ENCODE data around the gene MBNL2.

Gene MBNL2

DNA sequence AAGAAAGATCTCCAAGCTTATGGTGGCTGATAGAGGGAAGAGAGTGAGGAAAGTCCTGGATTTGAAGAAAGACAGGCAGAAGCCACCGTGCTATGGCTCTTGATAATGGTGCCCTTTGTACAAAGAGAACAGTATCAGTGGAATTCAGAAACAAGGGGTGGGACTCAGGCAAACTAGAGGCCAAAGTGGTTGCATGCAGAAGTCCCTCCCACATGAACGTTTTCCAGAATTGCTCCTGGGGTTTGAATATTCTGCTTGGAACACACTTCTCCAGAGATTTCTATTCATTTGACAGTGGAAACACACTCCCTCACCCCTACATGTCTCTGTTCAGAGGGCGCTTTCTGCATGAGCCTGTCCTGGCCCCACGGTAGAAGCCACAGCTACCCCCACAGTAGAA is 10.1 kb upstream of the MBNL2 start:
- no peak for DNase-seq

DNA sequence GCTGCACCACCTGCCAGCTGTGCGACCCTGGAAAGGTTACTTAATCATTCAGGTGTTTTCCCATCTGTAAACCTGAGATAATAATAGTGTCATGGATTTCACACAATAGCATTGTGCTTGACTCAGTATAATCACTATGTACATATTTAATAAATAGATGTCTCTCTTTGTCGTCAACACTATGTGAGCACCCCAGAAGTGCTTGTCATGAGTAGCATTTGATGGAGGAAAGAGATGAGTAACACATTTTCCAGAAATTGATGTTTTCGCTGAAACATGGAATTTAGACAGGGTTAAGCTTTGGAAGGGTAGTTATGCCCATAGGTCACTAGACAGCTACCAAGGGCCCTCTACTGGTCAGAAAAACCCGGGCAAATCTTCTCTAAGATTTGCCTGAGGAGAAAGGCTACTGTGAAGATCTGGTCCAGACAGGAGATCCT is 9.5 kb upstream of the MBNL2 start:
- no peak for DNase-seq

DNA sequence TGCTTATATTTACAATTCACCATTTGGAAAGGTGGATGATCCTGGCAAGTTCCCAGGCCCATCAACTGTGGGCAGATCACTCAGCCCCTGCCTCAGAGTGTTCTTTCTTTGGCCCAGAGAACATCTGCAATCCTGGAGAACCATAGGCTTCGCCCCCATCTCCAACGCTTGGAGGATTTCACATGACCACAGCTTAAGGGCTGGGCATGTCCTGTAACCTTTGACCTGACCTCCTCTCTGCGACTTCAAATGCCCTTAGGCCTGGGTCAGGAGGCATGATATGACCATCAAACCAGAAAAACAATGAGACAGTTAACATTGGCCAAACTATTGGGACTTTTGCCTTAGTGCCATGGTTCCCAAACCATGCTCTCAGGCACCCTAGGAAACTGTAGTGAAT is 7.2 kb upstream of the MBNL2 start:
- no peak for DNase-seq

DNA sequence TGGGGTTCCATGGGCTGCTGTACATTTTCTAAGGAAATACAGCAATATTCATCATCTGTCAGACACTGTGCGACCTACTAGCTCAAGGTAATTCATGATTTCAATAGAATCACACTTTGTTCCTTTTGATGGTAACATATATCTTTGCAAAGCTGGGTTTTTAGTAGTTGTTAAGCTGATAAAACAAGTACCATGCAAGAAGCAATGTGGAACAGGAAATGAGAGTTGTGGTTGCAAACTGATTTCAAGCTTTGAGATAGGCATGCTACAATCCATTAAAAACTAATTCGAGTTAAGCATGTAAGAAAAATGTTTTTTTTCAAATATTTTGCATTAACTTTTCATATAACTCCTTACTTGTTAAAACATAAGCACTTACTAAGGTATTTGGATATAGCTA is 6.8 kb upstream of the MBNL2 start:
- no peak for DNase-seq

DNA sequence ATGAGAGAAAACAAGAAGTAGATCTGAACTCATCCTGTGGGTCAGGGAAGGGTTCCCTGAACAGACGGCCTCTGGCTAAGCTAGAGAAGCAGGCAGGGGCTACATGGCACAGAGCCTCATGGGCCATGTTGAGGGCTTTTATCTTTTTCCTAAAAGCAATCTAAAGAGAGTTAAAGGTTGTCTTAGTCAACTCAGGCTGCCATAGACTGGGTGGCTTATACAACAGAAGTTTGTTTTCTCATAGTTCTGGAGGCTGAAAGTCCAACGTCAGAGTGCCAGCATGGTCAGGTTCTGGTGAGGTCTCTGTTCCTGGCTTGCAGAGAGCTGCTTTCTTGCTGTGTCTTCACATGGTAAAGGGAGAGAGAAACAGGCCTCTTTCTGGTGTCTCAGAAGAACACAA is 2.9 kb upstream of the MBNL2 start:
- no peak for DNase-seq

DNA sequence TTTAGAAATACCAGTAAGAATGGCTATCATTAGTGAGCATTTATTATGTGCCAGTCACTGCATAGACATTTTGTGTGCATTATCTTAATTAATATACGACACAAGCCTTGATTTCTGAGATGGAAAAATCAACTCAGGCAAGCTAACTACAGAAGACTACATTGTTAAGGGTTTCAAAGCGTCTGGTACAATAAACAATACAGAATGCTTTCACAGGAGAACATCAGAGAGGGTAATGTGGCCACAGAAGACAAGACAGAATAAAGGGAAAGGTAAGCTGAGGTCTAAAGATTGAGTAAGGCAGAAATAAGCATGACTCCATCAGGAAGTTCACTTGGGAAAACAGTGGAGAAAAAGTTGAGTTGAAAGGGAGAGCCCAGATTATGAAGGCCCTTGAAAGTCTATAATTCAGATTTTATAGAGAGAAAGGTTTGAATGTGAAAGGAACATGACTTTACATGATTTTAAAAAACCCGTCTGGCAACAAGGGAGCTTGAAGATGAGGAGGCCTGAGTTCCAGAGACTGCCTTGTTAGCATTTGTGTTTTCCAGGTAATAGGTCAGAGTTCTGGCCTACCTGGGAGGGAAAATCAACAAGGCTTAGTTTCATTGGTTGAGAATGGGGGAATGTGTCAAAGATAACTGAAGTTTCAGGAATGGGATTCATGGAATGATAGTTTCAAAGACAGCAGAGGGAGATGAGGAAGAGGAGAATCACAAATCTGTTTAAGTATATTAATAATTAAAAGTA is 1.8 kb upstream of the MBNL2 start:
- no peak for DNase-seq

DNA sequence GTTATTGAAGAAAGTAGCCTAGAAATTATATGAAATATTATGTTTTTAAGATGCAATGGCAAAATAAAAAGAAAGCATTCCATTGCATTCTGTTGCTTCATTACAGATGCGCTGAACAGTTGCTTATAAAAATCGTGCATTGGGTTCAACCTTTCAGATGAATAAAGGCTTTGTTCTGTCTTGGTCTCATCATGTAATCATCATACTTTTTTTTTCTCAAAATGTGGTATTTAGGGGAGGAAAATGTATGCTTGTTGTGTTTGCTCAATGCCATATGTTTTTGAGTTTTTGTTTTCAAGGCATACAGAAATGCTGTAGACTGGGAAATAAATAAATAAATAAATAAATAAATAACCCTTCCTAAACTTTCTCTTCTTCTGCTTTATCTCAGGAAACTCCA is 1.1 kb upstream of the MBNL2 start:
- no peak for DNase-seq

DNA sequence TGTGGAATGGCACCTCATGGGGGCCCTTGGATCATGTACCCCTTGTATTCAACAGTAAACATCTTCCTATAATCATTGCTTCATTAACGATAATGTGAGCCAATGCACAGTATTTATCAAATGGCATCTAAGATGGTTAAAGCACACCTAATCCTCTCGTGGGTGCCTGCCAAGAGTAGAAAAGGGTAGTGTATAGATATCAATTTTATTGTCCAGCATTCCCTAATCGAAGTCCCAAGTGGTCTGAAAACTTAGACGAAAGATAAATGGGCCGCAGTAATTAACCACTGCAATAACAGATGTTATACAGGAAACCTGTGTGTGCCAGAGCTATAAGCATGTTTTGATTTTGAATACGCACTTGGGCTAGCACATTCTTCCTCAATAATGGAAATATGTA is 667 bp upstream of the MBNL2 start:
- DNase-seq, result no peak

DNA sequence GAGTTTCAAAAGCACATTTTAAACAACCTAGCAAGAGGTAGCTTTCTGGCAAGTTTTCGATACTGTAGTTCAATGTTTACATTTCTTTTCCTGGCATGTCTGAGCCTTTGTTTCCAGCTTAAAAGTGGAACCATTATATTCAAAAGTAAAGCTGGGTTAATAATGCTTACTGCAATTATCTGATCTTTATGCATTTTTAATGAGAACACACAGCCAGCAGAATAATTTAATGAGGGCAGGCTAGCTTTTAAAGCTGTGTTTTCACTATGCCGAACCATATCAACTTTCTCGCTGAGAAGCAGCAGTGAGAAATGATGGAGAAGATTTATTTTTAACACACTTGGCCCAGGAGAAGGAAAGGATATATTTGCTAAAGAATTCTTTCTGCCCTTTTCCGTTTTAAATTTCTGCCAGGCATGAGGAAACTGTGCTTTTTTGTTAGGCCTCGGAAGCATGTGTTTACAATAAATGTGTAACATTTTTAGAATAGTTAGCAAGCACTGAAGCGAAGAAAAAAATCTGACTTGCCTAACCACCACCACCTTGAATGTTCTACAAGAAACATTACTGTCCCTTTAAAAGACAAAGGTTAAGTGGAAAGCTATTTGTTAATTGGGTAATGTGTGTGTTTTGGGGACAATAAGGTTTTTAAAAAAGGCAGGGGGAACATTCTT is 1.0 kb downstream of the MBNL2 start:
- no peak for DNase-seq

DNA sequence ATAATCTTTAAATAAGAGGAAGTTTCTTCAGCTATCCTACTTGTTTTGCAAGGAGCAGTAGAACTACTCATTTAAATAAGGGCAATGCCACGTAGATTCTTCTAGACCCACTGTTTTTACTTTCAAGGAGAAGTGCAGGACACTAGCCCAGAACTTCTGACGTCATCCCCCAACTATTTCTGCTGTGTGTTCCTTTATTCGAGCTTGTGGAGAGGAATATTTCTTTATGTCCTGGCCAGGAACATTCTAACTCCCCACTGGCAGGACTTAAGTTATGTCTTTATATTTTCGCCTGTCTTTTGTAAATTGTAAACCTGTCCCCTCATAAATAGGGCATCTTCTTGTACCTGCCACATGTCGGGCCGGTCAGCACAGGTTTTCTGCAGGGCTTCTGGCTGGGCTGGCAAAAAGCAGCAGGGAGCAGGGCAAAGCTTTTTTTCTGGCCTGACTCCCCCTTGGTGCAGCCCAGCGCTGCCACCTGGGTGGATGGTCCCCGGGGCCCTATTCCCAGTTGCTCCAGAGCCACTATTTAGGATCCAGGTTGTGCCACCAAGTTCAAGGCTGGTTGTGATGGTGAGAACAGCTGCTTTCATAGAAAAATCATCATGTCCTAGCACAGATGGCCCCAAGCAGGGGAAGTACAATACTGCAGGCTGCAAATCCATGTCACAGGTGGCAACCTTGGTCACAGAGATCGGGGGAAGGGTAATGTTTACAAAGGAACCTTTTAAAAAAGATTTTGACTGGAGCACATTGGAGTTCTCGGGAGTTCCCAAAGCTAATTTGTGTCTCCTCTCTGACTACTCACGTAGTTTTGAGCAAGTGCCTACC is 1.8 kb downstream of the MBNL2 start:
- DNase-seq, result peak; percentile 82

DNA sequence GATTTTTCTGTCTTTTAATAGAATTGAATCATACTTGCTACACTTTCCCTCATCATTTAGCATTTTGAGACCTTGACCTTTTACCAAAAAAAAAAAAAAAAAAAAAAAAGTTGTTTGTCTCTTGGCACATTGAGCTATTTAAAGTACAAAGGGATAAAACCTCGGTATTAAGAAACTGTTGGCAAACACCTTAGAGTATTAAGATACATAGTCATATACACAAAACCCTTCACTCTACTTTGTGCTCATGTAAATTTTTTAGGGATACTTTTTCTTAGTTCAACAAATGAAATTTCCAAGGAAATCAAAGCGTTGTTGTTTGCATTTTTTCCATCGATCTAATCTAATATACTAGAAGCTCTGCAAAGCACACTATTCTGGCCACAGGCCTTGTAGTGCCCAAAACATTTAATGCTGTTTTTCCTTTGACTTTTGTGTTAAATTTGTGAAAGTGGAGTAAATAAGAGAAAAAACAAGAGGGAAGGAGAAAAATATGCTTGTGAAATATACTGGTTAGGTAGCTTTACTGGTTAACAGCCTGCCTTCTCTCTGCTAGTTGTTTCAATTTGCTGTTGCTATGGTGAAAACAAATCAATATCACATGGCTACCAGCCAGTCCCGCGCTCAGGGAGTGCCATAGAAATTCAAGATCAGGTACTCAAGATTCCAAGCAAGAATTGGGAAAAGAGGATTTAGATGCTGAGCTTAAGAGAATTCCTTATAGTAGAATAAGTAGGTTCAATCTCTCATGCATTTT is 2.6 kb downstream of the MBNL2 start:
- DNase-seq, result no peak

DNA sequence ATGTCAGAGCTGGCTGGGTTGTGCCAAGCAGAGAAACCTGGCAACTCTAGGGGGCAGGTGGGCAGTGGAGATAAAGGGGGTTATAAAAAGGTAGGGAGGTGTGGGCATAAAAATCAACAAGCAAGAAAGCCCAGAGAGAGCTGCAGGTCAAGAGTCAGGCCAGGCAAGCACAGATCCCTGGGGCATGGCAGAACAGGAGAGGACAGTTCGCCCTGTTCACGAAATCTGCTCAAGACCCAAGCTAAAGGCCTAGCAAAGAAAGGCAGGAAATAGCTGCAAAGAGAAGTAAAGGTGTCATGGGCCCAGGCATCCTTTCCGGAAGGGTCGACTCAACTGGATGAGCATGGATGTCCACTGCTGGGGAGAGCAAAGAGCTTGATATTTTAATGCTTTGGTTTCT is 3.4 kb downstream of the MBNL2 start:
- no peak for DNase-seq

DNA sequence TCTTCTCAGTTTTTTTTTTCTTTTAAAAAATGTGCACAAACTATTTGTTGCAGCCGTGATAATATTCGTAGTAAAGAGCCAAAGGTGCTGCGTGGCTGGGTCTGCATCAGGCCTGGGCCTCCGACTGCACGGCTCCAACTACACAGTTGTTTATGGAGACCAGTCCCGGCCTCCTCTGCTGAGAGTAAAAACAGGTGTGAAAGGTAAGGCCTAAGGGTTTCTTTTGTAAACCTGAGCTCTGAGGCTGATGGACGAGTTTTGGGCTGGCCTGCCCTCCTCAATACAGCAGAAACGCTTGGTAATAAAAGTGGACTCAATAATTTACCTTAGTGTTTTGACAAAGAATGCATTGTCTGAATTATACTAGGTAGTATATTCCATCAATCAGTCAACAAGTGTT is 3.9 kb downstream of the MBNL2 start:
- no peak for DNase-seq

DNA sequence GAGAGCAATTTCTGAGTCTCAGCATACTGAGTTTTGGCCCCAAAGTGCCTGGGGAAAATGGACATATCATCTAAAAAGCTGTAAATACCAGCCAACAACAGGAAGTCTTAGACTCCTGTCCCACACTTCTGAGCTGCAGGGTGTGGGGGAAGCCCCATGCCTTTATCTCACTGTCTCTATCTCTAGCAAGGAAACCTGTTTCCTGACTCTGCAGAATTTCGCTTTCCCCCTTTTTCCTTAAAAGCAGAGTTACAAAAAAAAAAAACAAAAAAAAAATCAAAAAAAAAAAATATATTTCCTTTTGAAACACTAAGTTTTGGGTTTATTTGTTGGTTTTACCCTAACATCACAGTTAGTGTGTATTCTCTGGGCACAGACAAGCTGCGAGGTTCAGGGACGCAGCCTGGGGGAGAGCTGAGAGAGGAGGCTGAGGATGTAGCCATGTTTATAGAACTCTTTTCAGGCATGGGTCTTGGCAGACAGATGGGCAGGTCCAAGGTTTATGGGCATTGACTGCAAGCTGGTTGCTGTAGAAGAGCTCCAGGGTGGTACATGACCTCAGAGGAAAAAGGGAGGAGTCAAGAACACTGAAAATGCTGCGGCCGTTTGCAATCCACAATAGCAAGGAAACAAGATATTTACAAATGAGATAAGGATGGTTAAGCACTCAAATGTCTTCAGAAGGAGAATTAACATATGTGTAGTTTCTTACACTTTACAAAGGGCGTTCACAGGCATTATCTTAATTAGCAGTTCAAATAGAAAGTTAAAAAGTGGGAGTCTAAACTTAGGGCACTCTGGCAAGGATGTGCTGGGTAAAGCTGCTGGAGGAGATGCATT is 4.9 kb downstream of the MBNL2 start:
- DNase-seq, result no peak

DNA sequence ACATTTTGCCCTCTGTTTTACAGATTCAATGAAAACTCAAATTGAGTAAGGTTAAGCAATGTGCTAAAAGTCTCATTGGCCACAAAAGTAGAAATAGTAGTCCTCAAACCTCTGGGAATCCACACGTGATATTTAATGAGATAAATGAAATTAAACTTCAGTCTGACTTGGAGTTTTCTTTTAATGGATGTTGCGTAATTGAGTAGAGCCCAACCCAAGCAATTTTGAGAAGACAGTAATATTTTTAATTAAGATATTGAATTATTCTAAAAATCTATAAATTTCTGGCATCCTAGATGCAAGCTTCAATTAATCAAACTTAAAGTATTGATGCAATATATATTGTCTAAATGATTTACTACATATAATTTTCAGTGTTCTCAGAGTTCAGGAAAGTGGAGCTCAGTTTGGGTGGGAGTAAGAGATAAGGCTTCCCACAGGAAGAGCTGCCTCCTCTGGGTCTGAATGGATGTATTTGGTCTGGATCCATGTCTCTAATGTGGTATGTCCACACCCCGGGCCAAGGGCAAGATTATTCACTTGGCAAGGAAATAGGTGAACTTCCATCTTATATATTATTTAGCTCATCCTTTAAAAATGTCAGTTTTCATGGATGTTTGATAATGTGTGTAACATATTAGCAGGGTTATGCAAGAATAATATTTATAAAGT is 6.9 kb downstream of the MBNL2 start:
- no peak for DNase-seq

DNA sequence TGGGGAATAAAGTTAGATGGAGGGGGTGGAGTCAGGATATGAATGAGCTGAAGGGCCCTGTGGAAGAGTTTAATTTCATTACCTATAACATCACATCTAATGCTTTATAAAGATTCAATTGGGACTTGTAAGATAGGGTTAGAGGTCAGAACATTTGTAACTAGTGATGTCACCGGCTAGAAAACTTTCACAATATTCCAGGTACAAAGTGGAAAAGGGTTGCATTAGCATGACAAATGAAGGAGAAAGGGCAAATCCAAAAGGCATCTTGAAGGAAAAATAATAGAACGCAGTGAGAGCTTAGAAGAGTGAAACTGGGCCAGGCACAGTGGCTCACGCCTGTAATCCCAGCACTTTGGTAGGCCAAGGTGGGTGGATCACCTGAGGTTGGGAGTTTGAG is 7.6 kb downstream of the MBNL2 start:
- no peak for DNase-seq

DNA sequence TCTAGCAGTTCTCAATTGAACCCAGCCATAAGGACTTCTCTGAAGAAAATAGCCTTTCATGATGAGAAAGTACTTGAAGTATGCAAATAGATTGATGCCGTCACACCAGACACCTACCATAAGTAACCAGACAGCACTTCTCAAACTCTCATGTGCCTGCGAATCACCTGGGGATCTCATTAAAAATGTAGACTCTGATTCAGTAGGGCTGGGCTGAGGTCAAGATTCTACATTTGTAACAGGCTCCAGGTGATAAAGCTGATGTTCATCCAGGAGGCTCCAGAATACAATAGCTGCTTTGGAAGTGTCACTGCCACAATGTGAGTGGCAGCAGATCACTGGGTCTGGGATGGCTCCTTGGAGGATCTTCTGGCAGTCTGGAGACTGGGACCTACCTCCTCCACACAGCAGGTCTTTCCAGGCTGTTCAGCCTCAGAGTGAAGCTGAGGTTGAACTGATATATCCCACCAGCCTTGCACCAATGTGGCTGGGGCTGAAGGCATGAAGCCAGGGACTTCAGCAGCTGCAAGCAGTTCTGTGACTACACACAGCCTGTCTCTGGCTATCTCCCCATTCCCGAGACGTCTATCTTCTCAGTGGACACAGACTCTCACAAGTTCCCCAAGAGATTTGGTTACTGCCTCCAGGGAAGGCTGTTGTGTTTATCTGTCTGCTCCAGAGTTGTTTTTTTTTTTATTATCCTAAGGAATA is 9.1 kb downstream of the MBNL2 start:
- no peak for DNase-seq

DNA sequence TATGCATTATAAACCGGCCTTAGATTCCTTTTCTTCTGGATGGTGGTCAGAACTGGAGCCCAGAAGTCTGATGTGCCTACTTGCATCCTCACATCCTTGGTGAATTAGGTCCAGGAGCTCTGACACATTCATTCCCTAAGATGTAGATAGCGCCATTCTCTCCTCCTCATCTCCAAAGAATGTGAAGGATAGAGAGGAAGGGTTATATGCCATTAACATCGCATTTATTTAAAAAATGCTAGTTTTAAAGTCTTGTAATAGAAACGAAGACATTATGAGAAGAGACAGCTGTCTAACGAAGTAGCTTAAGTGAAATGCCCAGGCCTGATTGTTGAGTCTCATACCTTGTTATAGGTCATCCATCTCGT is 9.7 kb downstream of the MBNL2 start:
- DNase-seq, result no peak

DNA sequence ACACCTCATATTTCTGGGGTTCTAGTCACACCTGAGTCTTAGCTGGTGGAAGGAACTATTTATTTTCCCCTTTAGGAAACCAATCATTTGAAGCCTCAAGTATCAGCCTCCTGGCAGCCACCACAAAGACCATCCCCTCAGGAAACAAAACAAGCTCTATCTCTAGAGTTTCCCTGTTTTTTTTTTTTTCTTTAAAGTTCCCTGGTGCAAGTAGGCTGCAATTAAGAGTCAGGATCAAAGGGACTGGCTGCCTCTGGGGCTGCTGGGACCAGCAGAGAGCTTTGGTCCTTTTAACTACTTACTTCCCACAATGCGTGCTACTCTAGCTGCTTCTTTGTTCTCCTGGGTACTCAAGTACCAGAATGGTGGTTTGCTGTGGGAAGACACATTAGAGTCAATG is 11.4 kb downstream of the MBNL2 start:
- no peak for DNase-seq

DNA sequence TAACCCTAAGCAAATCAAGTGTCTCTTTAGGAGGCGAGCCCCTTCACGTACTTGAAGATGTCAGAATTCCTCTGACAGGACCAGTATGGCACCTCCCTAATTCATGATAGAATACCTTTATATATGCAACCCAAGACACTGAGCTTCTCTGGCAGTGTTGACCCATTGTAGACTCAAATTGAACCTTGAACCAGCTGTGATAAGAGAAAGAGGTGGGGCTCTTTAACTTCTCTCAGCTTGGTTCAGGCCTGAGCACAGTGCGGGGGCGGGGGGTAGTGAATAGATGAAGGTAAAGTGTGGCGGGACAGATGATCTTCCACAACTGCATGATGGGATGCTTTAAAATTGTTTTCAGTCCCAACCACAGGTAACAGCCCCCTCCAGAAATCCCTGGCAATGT is 12.1 kb downstream of the MBNL2 start:
- no peak for DNase-seq

DNA sequence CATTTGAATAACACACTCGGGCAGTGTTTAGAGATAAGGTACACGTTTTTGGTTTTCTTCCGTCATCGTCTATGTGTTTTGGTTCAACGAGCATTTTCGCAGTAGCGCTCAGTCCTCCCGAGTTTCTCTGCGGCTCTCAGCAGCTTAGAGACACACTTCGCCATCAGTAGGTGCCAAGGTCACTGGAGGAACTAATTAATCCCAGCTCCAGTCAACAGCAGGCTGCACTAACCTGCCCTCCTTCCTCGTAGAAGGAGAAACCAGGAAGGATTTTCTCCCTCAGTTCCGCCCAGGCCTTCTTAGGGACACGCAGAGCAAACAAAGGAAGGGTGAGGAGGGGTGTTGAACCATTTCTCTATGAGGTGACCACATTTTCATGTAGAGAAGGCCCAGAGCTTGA is 12.6 kb downstream of the MBNL2 start:
- DNase-seq, result no peak

Measured in SIG-M5 (cell line).